GM19452 (cell line): ENCODE measurements around the gene ADPRHL1.
"Not testable (repeated sequence)": the region's sequence is repeated elsewhere in the genome, so short reads cannot be mapped to it uniquely, and the experiment has no call there.

Experiments
- ATAC-seq: cut with Tn5 transposase; IDR thresholded peaks from one replicate; pipeline ENCODE4 v1.9.1; 2021; ENCODE audit not compliant: unreplicated experiment

The ADPRHL1 gene

GRCh38 chr13:113479179-113479578, 25.9 kb upstream of the ADPRHL1 start:
- ATAC-seq, result no peak

DNA sequence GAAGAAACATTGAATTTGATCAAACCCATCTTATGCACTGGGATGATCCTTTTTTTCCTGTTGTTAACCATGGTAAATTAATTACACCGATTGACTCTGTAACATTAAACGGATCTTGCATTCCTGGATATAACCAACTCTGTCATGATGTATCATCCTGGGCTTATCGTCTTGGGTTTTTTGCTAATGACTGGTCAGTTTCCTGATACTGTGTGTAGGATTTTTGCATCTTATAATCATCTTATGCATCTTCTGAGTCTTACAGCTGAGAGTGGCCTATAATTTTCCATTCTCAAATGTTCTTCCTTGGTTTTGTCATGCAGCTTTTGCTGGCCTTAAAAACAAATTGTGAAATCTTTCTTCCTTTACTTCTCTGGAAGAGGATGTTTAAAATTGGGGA, 24.4 kb upstream of the ADPRHL1 start:
- no peak for ATAC-seq

DNA sequence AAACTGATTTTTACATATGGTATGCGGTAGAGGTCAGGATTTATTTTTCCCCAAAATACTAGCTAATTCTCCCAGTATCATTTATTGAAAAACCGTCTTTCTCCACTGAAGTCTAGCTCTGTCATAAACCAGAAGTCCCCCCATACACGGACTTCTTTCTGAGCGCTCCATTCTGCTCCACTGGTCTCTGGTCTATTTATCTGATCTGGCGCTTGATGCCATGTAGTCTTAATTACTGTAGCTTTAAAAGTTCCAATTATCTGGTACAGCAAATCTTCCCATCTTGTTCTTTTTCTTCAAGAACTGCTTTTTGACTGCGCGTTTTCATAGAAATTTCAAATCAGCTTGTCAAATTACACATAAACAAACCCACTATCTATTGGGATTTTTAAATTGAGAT, 23.5 kb upstream of the ADPRHL1 start:
- ATAC-seq, result no peak

- no peak for ATAC-seq
Measured at GRCh38 chr13:113475911-113476310, 22.6 kb upstream of the ADPRHL1 start.

GRCh38 chr13:113475280-113475679, 22.0 kb upstream of the ADPRHL1 start:
- no peak for ATAC-seq

- ATAC-seq, result no peak
Measured at GRCh38 chr13:113474179-113474578, 20.9 kb upstream of the ADPRHL1 start.

GRCh38 chr13:113472355-113473025, 19.2 kb upstream of the ADPRHL1 start:
- ATAC-seq, result no peak

DNA sequence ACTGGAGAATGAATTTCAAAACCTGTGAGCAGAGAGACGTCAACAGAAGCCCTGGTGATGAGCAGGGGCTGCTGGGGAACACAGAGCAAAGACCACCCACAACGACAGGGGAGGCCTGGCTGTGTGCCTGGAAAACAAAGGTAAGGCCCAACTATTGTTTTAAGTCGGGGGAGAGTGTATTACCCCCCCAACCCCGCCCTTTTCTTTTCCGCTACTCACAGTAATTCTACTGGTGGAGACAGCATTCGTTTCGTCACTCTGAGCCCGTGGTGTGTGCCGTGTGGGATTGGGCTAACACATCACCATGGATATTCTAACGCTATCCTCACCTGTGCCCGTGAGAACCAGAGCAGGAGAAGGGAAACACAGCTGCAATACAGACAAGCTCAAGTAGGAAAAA, 18.6 kb upstream of the ADPRHL1 start:
- no peak for ATAC-seq

GRCh38 chr13:113470635-113471163, 17.4 kb upstream of the ADPRHL1 start:
- not testable (repeated sequence) for ATAC-seq

DNA sequence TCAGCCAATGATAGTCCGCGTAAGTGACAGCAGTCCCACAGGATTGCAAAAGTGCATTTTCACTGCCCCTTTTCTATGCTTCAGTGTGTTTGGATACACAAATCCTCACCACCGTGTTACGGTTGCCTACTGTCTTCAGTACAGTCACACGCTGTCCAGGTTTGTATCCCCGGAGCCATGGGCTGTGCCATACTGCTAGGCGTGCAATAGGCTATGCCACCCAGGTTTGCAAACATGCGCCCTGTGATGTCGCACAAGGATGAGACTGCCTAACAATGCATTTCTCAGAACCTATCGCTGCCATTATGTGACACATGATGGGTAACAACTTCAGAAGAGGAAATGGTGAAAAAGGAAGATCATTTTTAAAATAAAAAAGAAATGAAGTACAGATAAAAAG, 16.8 kb upstream of the ADPRHL1 start:
- no peak for ATAC-seq

- no peak for ATAC-seq
Measured at GRCh38 chr13:113469582-113469981, 16.3 kb upstream of the ADPRHL1 start.

DNA sequence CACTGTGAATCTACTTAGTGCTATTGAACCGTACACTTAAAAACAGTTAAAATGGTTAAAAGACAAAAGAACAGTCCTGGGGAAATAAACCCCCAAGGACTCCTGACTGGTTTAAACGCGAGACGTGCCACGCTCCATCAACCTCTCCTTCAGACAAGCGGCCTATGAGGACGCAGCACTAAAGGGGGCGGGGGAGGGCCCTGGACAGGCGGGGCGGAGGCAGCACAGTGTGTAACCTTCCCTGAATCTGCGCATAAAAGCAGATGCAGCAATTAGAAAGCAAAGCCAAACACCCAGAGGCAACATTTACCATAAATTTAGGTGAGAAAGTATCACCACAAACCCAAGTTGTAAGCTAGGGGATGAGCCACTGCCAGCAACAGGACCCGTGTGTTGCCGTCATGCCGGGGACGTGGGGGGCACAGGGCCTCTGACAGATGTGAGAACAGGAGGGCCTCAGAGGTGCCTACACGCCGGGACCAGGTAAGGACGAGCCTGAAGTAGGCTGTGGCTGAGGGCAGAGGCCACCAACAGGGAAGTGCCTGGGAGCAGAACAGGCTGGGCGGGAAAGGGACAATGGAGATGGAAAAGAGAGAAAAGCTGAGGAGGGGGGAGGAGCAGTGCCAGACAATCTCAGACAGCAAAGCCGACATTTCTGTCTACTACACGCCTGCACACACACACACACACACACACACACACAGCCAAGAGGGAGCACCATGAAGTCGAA, 15.3 kb upstream of the ADPRHL1 start:
- no peak for ATAC-seq

DNA sequence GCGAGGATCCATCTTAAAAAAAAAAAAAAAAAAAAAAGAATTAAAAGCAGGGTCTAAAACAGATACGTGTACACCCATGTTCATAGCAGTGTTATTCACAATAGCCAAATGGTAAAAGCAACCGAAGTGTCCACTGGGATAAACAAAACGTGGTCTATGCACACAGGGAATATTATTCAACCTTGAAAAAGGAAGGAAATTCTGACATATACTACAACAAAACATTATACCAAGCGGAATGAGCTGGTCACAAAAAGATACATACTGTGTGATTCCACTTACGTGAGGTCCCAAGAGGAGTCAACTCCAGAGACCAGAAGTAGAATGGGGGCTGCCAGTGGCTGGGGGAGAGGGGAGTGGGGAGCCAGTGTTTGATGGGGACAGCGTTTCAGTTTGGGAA, 14.7 kb upstream of the ADPRHL1 start:
- ATAC-seq, result no peak

- ATAC-seq, result no peak
Measured at GRCh38 chr13:113466383-113466782, 13.1 kb upstream of the ADPRHL1 start.

- ATAC-seq, result no peak
Measured at GRCh38 chr13:113465300-113465699, 12.0 kb upstream of the ADPRHL1 start.

DNA sequence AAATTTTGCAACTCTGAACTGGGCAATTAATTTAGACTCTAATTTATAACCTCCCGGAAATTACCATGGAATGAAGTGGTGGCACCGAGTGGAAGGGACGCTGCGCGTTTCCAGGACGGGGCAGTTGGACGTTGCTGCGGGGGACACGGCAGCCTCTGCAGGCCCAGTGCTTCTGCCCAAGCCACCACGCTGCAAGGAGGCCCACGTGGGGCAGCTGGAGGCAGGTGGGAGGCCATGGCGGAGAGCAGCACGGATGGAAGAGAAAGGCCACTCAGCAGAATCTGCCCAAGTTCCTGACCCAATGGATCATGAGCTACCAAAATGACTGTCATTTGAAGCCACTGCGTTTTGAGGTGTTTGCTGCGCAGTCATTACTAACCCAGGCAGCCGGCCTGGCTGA, 11.2 kb upstream of the ADPRHL1 start:
- ATAC-seq, result no peak

GRCh38 chr13:113461022-113461751, 7.9 kb upstream of the ADPRHL1 start:
- no peak for ATAC-seq

GRCh38 chr13:113460599-113460998, 7.3 kb upstream of the ADPRHL1 start:
- no peak for ATAC-seq

- ATAC-seq, result no peak
Measured at GRCh38 chr13:113460064-113460555, 6.8 kb upstream of the ADPRHL1 start.

- ATAC-seq, result no peak
Measured at GRCh38 chr13:113458253-113459065, 5.2 kb upstream of the ADPRHL1 start.

DNA sequence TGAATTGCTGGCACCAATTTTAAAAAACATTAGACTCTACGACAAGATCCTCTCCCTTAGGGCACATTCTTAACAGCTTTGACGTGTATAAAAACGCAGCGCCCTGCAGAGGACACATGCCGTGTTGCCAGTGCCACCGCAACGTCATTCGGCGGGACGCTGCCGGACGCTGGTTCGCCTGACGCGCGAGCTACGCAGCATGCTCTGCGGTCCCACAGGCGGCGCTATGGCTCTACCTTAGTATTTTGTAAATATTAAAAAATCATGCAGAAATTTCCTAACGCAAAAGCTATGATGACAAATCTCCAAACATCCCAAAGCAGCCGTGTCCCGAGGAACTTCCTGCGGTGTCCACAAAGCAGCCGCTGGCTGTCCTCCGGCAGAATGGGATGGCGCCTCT, 4.2 kb upstream of the ADPRHL1 start:
- no peak for ATAC-seq
